ENCODE data around the gene LRRC27.

The LRRC27 gene

DNA sequence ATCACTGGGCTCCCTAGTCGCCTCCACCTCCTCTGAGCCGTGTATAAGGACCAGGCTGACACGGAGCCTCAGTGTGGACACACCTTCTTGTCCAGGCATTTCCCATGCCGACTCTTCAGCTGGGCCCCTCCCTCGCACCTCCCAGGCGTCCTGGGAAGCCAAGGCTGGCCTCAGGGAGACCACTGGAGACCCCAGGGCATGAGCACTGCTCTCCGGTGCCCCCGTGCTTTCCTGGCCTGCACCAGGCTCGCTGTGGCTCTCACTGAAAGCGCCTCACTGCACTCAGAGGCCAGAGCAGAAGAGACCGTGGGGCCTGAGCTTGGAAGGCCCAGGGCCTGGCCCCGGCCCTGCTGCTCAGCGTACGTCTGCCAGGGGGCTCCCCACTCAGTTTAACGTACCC lies 31.4 kb downstream of the LRRC27 start:
- TF ChIP-seq, protein P1, sequence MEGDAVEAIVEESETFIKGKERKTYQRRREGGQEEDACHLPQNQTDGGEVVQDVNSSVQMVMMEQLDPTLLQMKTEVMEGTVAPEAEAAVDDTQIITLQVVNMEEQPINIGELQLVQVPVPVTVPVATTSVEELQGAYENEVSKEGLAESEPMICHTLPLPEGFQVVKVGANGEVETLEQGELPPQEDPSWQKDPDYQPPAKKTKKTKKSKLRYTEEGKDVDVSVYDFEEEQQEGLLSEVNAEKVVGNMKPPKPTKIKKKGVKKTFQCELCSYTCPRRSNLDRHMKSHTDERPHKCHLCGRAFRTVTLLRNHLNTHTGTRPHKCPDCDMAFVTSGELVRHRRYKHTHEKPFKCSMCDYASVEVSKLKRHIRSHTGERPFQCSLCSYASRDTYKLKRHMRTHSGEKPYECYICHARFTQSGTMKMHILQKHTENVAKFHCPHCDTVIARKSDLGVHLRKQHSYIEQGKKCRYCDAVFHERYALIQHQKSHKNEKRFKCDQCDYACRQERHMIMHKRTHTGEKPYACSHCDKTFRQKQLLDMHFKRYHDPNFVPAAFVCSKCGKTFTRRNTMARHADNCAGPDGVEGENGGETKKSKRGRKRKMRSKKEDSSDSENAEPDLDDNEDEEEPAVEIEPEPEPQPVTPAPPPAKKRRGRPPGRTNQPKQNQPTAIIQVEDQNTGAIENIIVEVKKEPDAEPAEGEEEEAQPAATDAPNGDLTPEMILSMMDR (IDR thresholded peaks at IDR 0.05; ENCODE audit: control extremely low read depth, extremely low read depth, low read depth, missing control alignments), result no peak
- DNase-seq (ENCODE audit: extremely low spot score), result no peak
- ChIA-PET CTCF (no interaction called here), POLR2A (no interaction called here)

DNA sequence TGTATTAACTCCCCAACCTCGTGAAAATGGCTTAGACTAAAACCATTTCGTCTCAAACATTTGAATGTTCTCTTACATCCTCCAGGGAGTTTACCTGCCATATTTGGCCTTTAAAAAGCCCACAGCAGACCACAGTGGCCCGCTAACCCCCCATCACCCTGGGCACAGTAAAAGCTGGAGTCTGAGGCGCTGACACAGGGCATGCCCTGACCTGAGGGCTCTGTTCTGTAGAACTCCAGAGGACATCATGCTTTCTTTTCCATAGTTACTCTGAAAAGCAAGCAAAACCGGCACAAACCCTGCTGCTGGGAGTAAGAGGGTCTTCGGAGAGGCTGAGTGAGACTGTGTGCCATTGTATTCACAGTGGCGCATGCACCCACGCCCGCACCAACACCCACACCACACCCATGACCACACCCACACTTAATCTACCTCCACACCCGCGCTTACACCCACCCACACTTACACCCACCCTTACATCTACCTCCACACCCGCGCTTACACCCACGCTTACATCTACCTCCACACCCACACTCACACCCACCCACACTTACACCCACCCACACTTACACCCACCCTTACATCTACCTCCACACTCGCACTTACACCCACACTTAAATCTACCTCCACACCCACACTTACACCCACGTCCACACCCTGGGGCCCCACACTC lies 32.1 kb downstream of the LRRC27 start:
- CTCF ChIA-PET, result no interaction called here
- DNase-seq (ENCODE audit: extremely low spot score), result peak; percentile 89
- POLR2A ChIA-PET, result no interaction called here
- TF ChIP-seq, protein P1 (IDR thresholded peaks at IDR 0.05; ENCODE audit: control extremely low read depth, extremely low read depth, low read depth, missing control alignments), result no peak

DNA sequence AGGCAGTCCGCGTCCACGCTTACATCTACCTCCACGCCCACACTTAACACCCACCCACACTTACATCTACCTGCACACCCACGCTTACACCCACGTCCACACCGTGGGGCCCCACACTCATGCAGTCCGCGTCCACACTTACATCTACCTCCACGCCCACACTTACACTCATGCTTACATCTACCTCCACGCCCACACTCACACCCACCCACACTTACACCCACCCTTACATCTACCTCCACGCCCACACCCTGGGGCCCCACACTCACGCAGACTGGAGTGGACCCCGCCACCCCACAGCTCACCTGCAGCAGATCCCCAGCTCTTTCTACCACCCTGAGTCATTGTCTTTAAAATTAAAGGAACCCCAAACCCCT lies 32.6 kb downstream of the LRRC27 start:
- peak; percentile 65 for DNase-seq (ENCODE audit: extremely low spot score)
- ChIA-PET POLR2A (no interaction called here), CTCF (no interaction called here)
- TF ChIP-seq, protein P1 (IDR thresholded peaks at IDR 0.05; ENCODE audit: control extremely low read depth, extremely low read depth, low read depth, missing control alignments), result no peak

DNA sequence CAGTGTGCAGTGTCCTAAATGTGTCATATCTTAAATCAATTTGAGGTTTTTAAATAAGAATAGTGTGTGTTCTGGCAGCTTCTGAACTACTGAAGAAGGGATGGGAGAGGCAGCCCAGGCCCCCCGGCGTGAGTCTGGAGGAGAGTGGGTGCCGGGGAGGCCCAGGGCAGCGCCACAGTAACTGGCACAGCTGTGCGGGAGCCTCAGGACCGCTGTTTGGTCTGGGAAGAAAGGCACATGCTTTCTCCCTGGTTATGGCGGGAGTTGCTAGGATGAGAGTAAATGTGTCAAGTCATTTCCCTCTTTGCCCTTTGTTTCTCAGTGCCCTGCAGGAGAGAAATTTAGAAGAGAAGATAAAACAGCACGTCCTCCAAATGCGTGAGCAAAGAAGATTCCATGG lies 33.1 kb downstream of the LRRC27 start:
- POLR2A ChIA-PET, result no interaction called here
- TF ChIP-seq, protein P1 (IDR thresholded peaks at IDR 0.05; ENCODE audit: control extremely low read depth, extremely low read depth, low read depth, missing control alignments), result no peak
- no peak for DNase-seq (ENCODE audit: extremely low spot score)
- CTCF ChIA-PET, result no interaction called here

DNA sequence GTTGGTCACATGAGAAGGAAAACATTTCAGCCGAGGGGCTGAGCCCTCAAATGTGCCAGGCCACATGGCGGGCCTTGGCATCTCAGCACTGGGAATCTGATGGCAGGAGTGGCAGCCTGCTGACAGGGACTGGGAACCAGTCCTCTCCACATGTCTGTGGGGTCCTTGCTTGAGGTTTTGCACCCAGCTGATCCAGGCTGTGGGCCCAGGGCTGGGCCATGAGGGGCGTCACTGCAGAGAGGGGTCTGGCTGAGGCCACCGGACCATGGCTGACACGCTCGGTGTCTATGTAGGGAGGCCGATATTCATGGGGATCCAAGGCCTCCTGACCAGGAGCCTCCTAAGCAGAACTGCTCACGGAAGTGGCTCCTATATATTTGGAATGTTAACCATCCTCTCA lies 34.0 kb downstream of the LRRC27 start:
- ChIA-PET CTCF (no interaction called here), POLR2A (no interaction called here)
- DNase-seq (ENCODE audit: extremely low spot score), result no peak
- TF ChIP-seq, protein P1 (IDR thresholded peaks at IDR 0.05; ENCODE audit: control extremely low read depth, extremely low read depth, low read depth, missing control alignments), result no peak

DNA sequence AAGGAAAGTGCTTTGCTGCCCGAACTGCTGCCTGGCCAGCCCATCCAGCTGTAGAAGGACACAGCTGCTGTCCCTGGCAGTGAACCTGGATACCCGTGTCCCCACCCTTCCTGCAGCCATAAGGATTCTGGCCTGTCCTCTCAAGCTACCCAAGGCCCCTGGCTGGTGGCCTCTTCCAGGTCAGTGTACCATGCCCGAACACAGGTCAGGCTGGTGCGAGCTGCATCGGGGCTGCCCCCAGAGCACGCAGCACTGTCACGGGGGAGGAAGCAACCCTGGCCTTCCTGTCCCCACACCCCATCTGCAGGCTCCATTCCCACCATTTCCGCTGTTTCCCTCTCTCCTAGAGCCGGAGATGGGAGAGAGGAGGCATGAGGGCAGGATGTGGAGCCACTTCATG lies 34.5 kb downstream of the LRRC27 start:
- TF ChIP-seq, protein P1 (IDR thresholded peaks at IDR 0.05; ENCODE audit: control extremely low read depth, extremely low read depth, low read depth, missing control alignments), result no peak
- ChIA-PET POLR2A (no interaction called here), CTCF (interaction anchor here (1.0 kb wide), 1 partner anchor 18 kb away, joined by 3 read pairs; no protein-coding TSS in a partner anchor)
- no peak for DNase-seq (ENCODE audit: extremely low spot score)

DNA sequence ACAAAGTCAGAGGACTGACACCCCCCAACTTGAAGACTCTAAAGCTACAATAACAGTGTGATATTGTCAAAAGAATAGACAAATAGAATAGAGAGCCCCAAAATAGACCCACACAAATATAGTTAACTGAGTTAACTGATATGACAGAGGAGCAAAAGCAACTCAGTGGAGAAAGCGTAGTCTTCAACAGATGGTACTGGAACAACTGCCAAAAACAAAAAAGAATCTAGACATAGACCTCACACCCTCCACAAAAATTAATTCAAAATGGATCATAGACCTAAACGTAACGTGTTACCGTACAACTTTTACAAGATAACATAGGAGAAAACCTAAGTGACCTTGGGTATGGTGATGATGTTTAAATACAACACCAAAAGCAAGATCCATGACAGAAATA lies 36.4 kb downstream of the LRRC27 start:
- TF ChIP-seq, protein P1 (IDR thresholded peaks at IDR 0.05; ENCODE audit: control extremely low read depth, extremely low read depth, low read depth, missing control alignments), result no peak
- CTCF ChIA-PET, result no interaction called here
- POLR2A ChIA-PET, result no interaction called here
- no peak for DNase-seq (ENCODE audit: extremely low spot score)

Data from GM10248 (cell line).